Measurements from ENCODE around the gene ATAD3C. TPM values are rescaled to one million over a fixed set of nuclear protein-coding genes. Genes with fewer than 3 reads are reported as not detected.
"Not testable (repeated sequence)": the region's sequence is repeated elsewhere in the genome, so short reads cannot be mapped to it uniquely, and the experiment has no call there.

The ATAD3C gene
- total RNA-seq, 1 donor from 2014 or later = not detected

DNA sequence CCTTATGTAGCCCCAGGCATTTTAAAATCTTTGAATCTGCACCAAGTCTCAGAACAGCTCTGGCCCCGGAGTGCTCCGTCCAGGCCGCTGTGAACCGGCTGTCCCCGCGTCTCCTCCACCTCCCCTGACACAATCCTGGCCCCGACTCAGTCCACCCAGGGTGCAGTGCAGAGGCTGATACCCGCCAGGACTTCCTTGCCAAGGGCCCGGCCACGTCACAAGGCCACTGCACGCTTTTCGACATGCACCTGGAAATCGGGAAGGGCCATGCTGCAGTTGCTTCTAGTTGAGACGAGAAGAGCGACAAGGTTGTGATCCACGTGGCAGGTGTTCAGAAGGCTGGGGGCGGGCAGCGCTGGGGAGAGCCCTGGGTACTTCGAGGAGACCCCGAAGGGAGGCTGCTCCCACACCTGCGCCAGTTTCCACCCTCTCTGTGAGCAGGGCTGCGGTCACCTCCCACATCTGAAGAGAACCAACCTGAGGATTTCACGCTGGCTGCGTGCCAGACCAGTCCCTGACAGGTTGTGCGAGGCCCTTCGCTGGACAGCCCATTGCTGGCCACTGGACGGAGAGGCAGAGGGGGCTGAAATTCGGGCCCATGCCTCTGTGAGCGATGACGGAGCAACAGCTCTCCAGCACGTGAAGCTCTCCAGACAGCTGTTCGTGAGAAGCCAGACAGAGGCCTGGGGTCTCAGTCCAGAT lies 7.3 kb upstream of the ATAD3C start:
- intact Hi-C loops (cut with DNase I) = no loop called here

GRCh38 chr1:1446631-1447030 lies 2.9 kb upstream of the ATAD3C start:
- H3K4me3 ChIP-seq; H3K9me3 ChIP-seq; DNase-seq (ENCODE audit: extremely low spot score in 2 of 2); intact Hi-C loops (cut with DNase I); H3K27ac ChIP-seq; H3K36me3 ChIP-seq; H3K27me3 ChIP-seq; H3K4me1 ChIP-seq: not testable (repeated sequence)

More for the DNA sequence above, 7.3 kb upstream of the ATAD3C start:
- H3K27ac ChIP-seq = no peak overlapping the region
- H3K9me3 ChIP-seq = no peaks in the 10 kb centered on the region
- H3K27me3 ChIP-seq = no peaks in the 10 kb centered on the region
- TF ChIP-seq POLR2AphosphoS5 (IDR thresholded peaks at IDR 0.05; ENCODE audit: insufficient read depth in 1 of 2, low read depth in 1 of 2) = peak in 1 of 2 donors; percentile 9
- no peak for TF ChIP-seq POLR2A (IDR thresholded peaks at IDR 0.05)
- TF ChIP-seq, protein P1, sequence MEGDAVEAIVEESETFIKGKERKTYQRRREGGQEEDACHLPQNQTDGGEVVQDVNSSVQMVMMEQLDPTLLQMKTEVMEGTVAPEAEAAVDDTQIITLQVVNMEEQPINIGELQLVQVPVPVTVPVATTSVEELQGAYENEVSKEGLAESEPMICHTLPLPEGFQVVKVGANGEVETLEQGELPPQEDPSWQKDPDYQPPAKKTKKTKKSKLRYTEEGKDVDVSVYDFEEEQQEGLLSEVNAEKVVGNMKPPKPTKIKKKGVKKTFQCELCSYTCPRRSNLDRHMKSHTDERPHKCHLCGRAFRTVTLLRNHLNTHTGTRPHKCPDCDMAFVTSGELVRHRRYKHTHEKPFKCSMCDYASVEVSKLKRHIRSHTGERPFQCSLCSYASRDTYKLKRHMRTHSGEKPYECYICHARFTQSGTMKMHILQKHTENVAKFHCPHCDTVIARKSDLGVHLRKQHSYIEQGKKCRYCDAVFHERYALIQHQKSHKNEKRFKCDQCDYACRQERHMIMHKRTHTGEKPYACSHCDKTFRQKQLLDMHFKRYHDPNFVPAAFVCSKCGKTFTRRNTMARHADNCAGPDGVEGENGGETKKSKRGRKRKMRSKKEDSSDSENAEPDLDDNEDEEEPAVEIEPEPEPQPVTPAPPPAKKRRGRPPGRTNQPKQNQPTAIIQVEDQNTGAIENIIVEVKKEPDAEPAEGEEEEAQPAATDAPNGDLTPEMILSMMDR (IDR thresholded peaks at IDR 0.05) = no peak
- DNase-seq (ENCODE audit: extremely low spot score in 2 of 2) = no peak
- H3K4me3 ChIP-seq = no peak overlapping the region
- H3K4me1 ChIP-seq = peaks cover 23% of the 10 kb centered on the region
- no peaks in the 10 kb centered on the region for H3K36me3 ChIP-seq

DNA sequence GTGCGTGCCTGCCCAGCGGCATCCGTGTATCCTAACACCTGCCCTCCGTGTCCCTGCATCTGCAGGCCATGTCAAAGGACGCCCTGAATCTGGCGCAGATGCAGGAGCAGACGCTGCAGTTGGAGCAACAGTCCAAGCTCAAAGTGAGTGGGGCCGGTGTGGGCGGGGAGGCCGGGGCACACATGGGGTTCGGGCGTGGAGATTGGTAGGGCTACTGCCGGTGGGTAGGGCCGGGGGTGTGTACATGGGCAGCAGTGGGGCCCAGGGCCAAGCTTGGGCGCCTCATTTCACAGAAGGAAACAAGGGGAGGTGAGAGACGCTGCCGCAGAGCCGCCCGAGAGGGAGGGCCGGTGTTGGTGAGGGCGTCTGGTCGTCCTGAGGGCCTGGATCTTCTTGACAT lies 1.1 kb downstream of the ATAD3C start:
- H3K36me3 ChIP-seq; H3K27ac ChIP-seq; DNase-seq (ENCODE audit: extremely low spot score in 2 of 2); H3K27me3 ChIP-seq; intact Hi-C loops (cut with DNase I); H3K9me3 ChIP-seq; H3K4me3 ChIP-seq; H3K4me1 ChIP-seq: not testable (repeated sequence)

GRCh38 chr1:1451696-1452364 lies 2.3 kb downstream of the ATAD3C start:
- Histone ChIP-seq H3K4me1 (no peaks in the 10 kb centered on the region), H3K9me3 (no peaks in the 10 kb centered on the region), H3K4me3 (no peak overlapping the region), H3K27me3 (no peaks in the 10 kb centered on the region), H3K36me3 (no peaks in the 10 kb centered on the region), H3K27ac (no peak overlapping the region)
- no peak for DNase-seq (ENCODE audit: extremely low spot score in 2 of 2)
- intact Hi-C loops (cut with DNase I) = no loop called here
- TF ChIP-seq POLR2A (IDR thresholded peaks at IDR 0.05) (no peak), POLR2AphosphoS5 (IDR thresholded peaks at IDR 0.05; ENCODE audit: insufficient read depth in 1 of 2, low read depth in 1 of 2) (no peak)
- TF ChIP-seq, protein P1 (IDR thresholded peaks at IDR 0.05) = no peak

GRCh38 chr1:1452365-1452739 lies 2.9 kb downstream of the ATAD3C start:
- H3K27ac ChIP-seq; DNase-seq (ENCODE audit: extremely low spot score in 2 of 2); H3K4me3 ChIP-seq; intact Hi-C loops (cut with DNase I); H3K9me3 ChIP-seq; H3K4me1 ChIP-seq; H3K36me3 ChIP-seq; H3K27me3 ChIP-seq: not testable (repeated sequence)

DNA sequence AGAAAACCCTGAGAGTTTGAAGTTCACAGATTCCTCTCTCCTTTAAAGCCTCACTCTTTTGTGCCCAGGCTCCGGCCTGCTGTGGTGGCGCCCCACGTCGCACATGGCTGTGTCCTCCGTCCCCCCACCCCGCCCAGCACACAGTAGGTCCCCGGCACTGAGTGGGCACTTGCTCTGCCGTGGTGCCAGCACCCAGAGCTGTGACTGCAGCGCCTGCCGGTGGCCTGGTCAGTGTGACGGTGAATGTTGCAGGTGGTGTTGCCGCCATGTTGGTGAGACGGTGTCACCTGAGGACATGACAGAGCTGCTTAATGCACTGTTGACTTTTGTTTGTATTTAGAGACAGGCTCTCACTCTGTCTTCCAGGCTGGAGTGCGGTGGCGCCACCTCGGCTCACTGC lies 3.4 kb downstream of the ATAD3C start:
- H3K4me3 ChIP-seq = no peak overlapping the region
- H3K27me3 ChIP-seq = no peaks in the 10 kb centered on the region
- H3K27ac ChIP-seq = no peak overlapping the region
- TF ChIP-seq POLR2AphosphoS5 (IDR thresholded peaks at IDR 0.05; ENCODE audit: insufficient read depth in 1 of 2, low read depth in 1 of 2) = no peak
- TF ChIP-seq, protein P1 (IDR thresholded peaks at IDR 0.05) = no peak
- no peak for TF ChIP-seq POLR2A (IDR thresholded peaks at IDR 0.05)
- intact Hi-C loops (cut with DNase I) = no loop called here
- H3K36me3 ChIP-seq = no peaks in the 10 kb centered on the region
- no peaks in the 10 kb centered on the region for H3K9me3 ChIP-seq
- no peak for DNase-seq (ENCODE audit: extremely low spot score in 2 of 2)
- H3K4me1 ChIP-seq = no peaks in the 10 kb centered on the region

DNA sequence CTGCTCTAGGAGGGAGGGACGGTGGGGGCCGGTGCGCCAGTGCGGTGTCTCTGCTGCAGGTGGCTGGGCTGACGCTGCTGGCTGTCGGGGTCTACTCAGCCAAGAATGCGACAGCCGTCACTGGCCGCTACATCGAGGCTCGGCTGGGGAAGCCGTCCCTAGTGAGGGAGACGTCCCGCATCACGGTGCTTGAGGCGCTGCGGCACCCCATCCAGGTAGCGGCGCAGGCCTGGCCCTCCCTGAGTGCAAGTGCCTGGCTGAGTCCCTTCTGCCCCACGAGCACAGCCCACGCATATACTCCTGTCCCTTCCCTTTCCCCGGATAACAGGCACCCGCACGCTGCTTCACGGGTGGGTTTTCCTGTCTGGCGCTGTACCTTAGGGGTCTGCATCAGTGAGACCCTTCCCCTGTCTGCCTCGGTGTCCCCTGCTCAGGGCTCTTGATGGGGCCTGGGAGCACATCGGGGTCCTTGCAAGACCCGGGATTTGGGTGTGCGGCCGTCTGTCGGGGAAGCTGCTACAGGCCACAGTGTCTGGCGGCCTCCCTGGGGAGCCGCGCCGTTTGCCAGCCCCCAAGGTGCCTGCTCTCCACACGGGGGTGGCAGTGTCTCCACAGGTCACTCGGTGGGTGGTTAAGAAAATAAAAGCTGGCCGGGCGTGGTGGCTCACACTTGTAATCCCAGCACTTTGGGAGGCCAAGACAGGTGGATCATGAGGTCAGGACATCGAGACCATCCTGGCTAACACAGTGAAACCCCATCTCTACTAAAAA lies 5.0 kb downstream of the ATAD3C start:
- H3K36me3 ChIP-seq; H3K27me3 ChIP-seq; DNase-seq (ENCODE audit: extremely low spot score in 2 of 2); H3K4me3 ChIP-seq; H3K4me1 ChIP-seq; H3K9me3 ChIP-seq; intact Hi-C loops (cut with DNase I); H3K27ac ChIP-seq: not testable (repeated sequence)

Data from vagina (tissue), 2 donors.